ENCODE measurements around the gene LUZP2. TPM values are rescaled to one million over a fixed set of nuclear protein-coding genes. Genes with fewer than 3 reads are reported as not detected.

Gene LUZP2
- total and polyA plus RNA-seq, 12 donors, result 11.2 to 72.0 (median 20.6) TPM

- no peaks in the 10 kb centered on the region for H3K9me3 ChIP-seq (replicated peaks in 1 of 3)
- no peak for DNase-seq
- no peak overlapping the region for H3K4me3 ChIP-seq
- no peaks in the 10 kb centered on the region for H3K36me3 ChIP-seq (replicated peaks in 1 of 2)
- no peaks in the 10 kb centered on the region for H3K27me3 ChIP-seq
- no peaks in the 10 kb centered on the region for H3K4me1 ChIP-seq (replicated peaks in 1 of 2)
- no peak for TF ChIP-seq CTCF (IDR thresholded peaks at IDR 0.05)
- TF ChIP-seq POLR2A (IDR thresholded peaks at IDR 0.05), result no peak
- no peak overlapping the region for H3K27ac ChIP-seq
- 82 to 91% (median 86%) methylated on average over 6 of the region's 6 CpGs for WGBS, 4 donors
- intact Hi-C loops (cut with DNase I), result no loop called here
Measured at GRCh38 chr11:24622262-24622661, 125.4 kb downstream of the LUZP2 start.

- Histone ChIP-seq H3K9me3 (replicated peaks in 1 of 3) (no peaks in the 10 kb centered on the region), H3K4me1 (replicated peaks in 1 of 2) (no peaks in the 10 kb centered on the region), H3K36me3 (replicated peaks in 1 of 2) (no peaks in the 10 kb centered on the region), H3K27me3 (no peaks in the 10 kb centered on the region), H3K4me3 (no peak overlapping the region), H3K27ac (no peak overlapping the region)
- TF ChIP-seq CTCF (IDR thresholded peaks at IDR 0.05) (no peak), POLR2A (IDR thresholded peaks at IDR 0.05) (no peak)
- 0 to 80% (median 39%) methylated on average over 1 of the region's 1 CpG for WGBS, 4 donors
- intact Hi-C loops (cut with DNase I), result no loop called here
- no peak for DNase-seq
Measured at GRCh38 chr11:24623121-24623520, 126.3 kb downstream of the LUZP2 start.

GRCh38 chr11:24624432-24624831, 127.6 kb downstream of the LUZP2 start:
- 44 to 92% (median 88%) methylated on average over 1 to 2 of the region's 2 CpGs for WGBS, 4 donors
- no peak for DNase-seq
- no peaks in the 10 kb centered on the region for H3K36me3 ChIP-seq (replicated peaks in 1 of 2)
- H3K9me3 ChIP-seq (replicated peaks in 1 of 3), result no peaks in the 10 kb centered on the region
- no peak overlapping the region for H3K4me3 ChIP-seq
- no peaks in the 10 kb centered on the region for H3K27me3 ChIP-seq
- intact Hi-C loops (cut with DNase I), result no loop called here
- TF ChIP-seq CTCF (IDR thresholded peaks at IDR 0.05) (no peak), POLR2A (IDR thresholded peaks at IDR 0.05) (no peak)
- H3K4me1 ChIP-seq (replicated peaks in 1 of 2), result no peaks in the 10 kb centered on the region
- no peak overlapping the region for H3K27ac ChIP-seq

- Histone ChIP-seq H3K27ac (no peak overlapping the region), H3K9me3 (replicated peaks in 1 of 3) (no peaks in the 10 kb centered on the region), H3K4me1 (replicated peaks in 1 of 2) (no peaks in the 10 kb centered on the region), H3K36me3 (replicated peaks in 1 of 2) (no peaks in the 10 kb centered on the region), H3K27me3 (no peaks in the 10 kb centered on the region), H3K4me3 (no peak overlapping the region)
- intact Hi-C loops (cut with DNase I), result no loop called here
- WGBS, 4 donors, result 13 to 42% (median 40%) methylated on average over 1 of the region's 1 CpG
- DNase-seq, result no peak
- TF ChIP-seq CTCF (IDR thresholded peaks at IDR 0.05), result no peak
- no peak for TF ChIP-seq POLR2A (IDR thresholded peaks at IDR 0.05)
Measured at GRCh38 chr11:24625975-24626374, 129.1 kb downstream of the LUZP2 start.

All from adrenal gland (tissue), 12 donors.